PC-3 (cell line): ENCODE measurements around the gene BCAR3.

ENCODE experiments used
- EZH2 ChIP-seq: fragments of 300-600 bp; sonication (generic); IDR thresholded peaks from one replicate; pipeline ENCODE4 v1.6.1; 2017; ENCODE audit warnings: antibody characterized with exemption, mild to moderate bottlenecking, low read length; ENCODE audit not compliant: unreplicated experiment
- EZH2phosphoT487 ChIP-seq: fragments of 300-600 bp; sonication (generic); IDR thresholded peaks from 2 replicates; pipeline ENCODE4 v1.6.1; 2018; ENCODE audit warnings: mild to moderate bottlenecking, antibody characterized with exemption, low read length, borderline replicate concordance
- TF ChIP-seq, protein P1 (sequence below): fragments of 300-600 bp; sonication (generic); conservative IDR thresholded peaks from 2 replicates; pipeline ENCODE4 v1.5.1; 2017; ENCODE audit warnings: antibody characterized with exemption, low read depth, mild to moderate bottlenecking, low read length

DNA sequence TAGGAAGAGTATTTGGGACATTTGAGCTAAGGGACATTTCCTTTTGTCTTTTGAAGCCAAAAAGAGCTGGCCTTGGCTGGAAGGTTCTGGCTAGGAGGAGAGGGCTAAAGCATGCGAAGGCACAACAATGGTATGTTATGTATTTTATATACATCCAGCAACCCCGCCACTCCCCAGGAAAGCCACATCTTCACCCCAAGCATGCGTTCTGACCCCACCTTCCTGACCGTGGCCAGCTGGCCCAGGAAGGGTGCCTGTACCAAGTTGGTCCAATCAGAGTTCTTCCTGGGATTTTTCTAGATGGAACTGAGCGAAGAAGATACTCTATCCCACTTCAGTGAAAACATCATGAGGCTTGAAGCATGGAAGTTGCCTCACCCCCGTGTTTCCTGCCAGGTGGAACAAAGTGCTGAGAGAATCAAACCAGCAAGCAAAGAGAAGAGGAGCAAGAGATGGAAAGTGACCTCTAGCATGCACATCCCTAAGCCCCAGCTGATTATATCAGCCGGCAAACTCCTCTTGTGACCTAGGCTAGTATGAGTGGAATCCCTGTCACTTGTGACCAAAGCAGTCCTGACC is 82.7 kb downstream of the BCAR3 start:
- TF ChIP-seq, protein P1, sequence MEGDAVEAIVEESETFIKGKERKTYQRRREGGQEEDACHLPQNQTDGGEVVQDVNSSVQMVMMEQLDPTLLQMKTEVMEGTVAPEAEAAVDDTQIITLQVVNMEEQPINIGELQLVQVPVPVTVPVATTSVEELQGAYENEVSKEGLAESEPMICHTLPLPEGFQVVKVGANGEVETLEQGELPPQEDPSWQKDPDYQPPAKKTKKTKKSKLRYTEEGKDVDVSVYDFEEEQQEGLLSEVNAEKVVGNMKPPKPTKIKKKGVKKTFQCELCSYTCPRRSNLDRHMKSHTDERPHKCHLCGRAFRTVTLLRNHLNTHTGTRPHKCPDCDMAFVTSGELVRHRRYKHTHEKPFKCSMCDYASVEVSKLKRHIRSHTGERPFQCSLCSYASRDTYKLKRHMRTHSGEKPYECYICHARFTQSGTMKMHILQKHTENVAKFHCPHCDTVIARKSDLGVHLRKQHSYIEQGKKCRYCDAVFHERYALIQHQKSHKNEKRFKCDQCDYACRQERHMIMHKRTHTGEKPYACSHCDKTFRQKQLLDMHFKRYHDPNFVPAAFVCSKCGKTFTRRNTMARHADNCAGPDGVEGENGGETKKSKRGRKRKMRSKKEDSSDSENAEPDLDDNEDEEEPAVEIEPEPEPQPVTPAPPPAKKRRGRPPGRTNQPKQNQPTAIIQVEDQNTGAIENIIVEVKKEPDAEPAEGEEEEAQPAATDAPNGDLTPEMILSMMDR: no peak
- TF ChIP-seq EZH2 (no peak), EZH2phosphoT487 (no peak)
